HUES6 (cell line): ENCODE measurements around the gene CEBPZ.

ENCODE experiments used
- H3K27ac ChIP-seq: 2 replicates; pipeline ENCODE4 v1.7.0; 2013; ENCODE audit warnings: low read depth, mild to moderate bottlenecking, low read length, inconsistent platforms
- H3K27me3 ChIP-seq: 2 replicates; pipeline ENCODE4 v1.6.1; 2013; ENCODE audit warnings: low read length; ENCODE audit not compliant: control insufficient read depth, insufficient read depth
- H3K36me3 ChIP-seq: 2 replicates; pipeline ENCODE4 v1.6.1; 2013; ENCODE audit warnings: low read length; ENCODE audit not compliant: control insufficient read depth, insufficient read depth
- H3K4me1 ChIP-seq: 2 replicates; pipeline ENCODE4 v1.6.1; 2013; ENCODE audit warnings: low read length; ENCODE audit not compliant: control insufficient read depth, insufficient read depth
- H3K4me3 ChIP-seq: 2 replicates; pipeline ENCODE4 v1.5.1; 2013; ENCODE audit warnings: low read depth, low read length
- H3K9ac ChIP-seq: one replicate; pipeline ENCODE4 v1.6.1; 2013; ENCODE audit warnings: mild to moderate bottlenecking, low read length
- H3K9me3 ChIP-seq: 2 replicates; pipeline ENCODE4 v1.6.1; 2013; ENCODE audit warnings: low read depth, low read length; ENCODE audit not compliant: control insufficient read depth, insufficient read depth

CEBPZ gene

GRCh38 chr2:37173741-37174140, 57.7 kb downstream of the CEBPZ start:
- Histone ChIP-seq H3K36me3 (no peaks in the 10 kb centered on the region), H3K9me3 (no peaks in the 10 kb centered on the region), H3K27ac (no peak overlapping the region), H3K27me3 (no peaks in the 10 kb centered on the region), H3K4me1 (0 out of 2 replicates have a peak, but pooled peaks cover under 1% of the 10 kb centered on the region), H3K9ac (no peak overlapping the region), H3K4me3 (no peak overlapping the region)

DNA sequence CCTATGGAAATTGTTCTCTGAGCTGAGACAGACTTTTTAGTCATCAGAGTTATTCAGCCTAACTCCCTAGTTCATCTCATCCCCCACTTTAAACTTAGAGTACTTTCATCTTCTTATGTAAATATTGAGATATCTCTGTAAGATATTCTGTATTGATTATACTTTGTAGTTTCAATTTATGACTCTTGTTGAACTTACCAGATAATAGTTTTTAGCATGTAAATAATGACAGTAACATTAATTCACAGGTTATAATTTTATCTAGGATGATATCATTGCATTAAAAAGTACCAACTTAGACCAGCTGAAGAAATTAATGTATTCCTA, 59.8 kb downstream of the CEBPZ start:
- no peak overlapping the region for H3K9ac ChIP-seq
- H3K27ac ChIP-seq: no peak overlapping the region
- no peaks in the 10 kb centered on the region for H3K36me3 ChIP-seq
- H3K4me1 ChIP-seq: 0 out of 2 replicates have a peak, but pooled peaks cover 3% of the 10 kb centered on the region
- no peaks in the 10 kb centered on the region for H3K9me3 ChIP-seq
- no peaks in the 10 kb centered on the region for H3K27me3 ChIP-seq
- H3K4me3 ChIP-seq: no peak overlapping the region

- H3K4me3 ChIP-seq: no peak overlapping the region
- no peak overlapping the region for H3K9ac ChIP-seq
Observed at GRCh38 chr2:37168217-37168981, 63.0 kb downstream of the CEBPZ start.

DNA sequence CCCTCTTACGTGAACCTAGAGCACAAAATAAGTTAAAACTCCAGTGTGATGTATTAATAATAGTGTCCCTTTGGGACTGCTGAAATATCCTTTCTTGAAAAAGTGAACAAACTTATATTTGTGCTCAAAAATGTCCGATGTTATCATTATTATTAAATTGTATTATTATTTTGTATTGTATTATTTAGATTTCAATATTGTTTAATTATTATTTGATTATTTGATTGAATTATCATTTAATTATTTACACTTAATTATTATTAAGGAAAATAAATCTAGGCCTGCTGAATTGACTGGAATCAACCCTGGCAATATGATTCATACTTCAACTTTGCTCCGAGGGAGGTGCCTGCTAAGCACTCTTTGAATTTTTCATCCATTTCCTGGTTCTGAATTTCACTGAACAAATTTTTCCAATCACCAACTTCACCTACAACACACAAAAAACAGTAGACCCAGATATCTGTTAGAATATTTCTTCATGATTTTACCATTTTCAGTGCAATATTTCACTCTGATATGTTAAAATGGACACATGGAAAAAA, 63.7 kb downstream of the CEBPZ start:
- H3K4me3 ChIP-seq: no peak overlapping the region
- no peaks in the 10 kb centered on the region for H3K36me3 ChIP-seq
- peaks cover 14% of the 10 kb centered on the region for H3K9me3 ChIP-seq
- H3K9ac ChIP-seq: no peak overlapping the region
- 0 out of 2 replicates have a peak, but pooled peaks cover 3% of the 10 kb centered on the region for H3K4me1 ChIP-seq
- no peaks in the 10 kb centered on the region for H3K27me3 ChIP-seq
- no peak overlapping the region for H3K27ac ChIP-seq

More at GRCh38 chr2:37168217-37168981, 63.0 kb downstream of the CEBPZ start:
- H3K27me3 ChIP-seq: no peaks in the 10 kb centered on the region
- 0 out of 2 replicates have a peak, but pooled peaks cover 3% of the 10 kb centered on the region for H3K4me1 ChIP-seq
- no peaks in the 10 kb centered on the region for H3K36me3 ChIP-seq
- H3K9me3 ChIP-seq: peaks cover 14% of the 10 kb centered on the region
- H3K27ac ChIP-seq: peak overlapping the region; percentile 9; the same call in 1 of the 2 replicates

DNA sequence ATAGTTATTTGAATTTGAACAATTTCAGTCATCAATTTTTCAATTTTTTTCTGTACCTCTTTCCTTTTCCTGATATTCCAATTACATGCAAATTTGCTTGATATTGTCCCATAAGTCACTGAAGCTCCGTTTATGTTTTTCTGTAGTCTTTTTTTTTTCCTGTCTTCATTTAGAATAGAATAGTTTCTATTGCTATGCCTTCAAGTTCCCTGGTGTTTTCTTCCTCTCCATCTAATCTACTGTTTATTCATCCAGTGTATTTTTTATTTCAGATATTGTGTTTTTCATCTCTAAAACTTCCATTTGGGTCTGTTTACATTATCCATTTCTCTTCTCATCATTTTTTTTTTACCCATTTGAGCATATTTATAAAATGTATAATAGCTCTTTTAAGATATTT, 66.6 kb downstream of the CEBPZ start:
- H3K9ac ChIP-seq: no peak overlapping the region
- no peaks in the 10 kb centered on the region for H3K36me3 ChIP-seq
- H3K27me3 ChIP-seq: no peaks in the 10 kb centered on the region
- no peak overlapping the region for H3K27ac ChIP-seq
- H3K4me1 ChIP-seq: 0 out of 2 replicates have a peak, but pooled peaks cover 3% of the 10 kb centered on the region
- peaks cover 14% of the 10 kb centered on the region for H3K9me3 ChIP-seq
- no peak overlapping the region for H3K4me3 ChIP-seq

- Histone ChIP-seq H3K27me3 (peaks cover 5% of the 10 kb centered on the region; the same call in 1 of the 2 replicates), H3K27ac (peak within 1 kb of the TSS; percentile 56; the same call in 1 of the 2 replicates), H3K36me3 (peaks cover 10% of the 10 kb centered on the region; the same call in 1 of the 2 replicates), H3K4me3 (peak within 1 kb of the TSS; percentile 80), H3K9me3 (no peaks in the 10 kb centered on the region), H3K4me1 (peaks cover 13% of the 10 kb centered on the region), H3K9ac (peak within 1 kb of the TSS; percentile 72)
Observed at GRCh38 chr2:37156857-37157714, 74.3 kb downstream of the CEBPZ start, which contains the start of gene EIF2AK2. Gene EIF2AK2 (minus strand): TSS chr2:37156980. CDS start chr2:37147806, 9,174 bp downstream.

DNA sequence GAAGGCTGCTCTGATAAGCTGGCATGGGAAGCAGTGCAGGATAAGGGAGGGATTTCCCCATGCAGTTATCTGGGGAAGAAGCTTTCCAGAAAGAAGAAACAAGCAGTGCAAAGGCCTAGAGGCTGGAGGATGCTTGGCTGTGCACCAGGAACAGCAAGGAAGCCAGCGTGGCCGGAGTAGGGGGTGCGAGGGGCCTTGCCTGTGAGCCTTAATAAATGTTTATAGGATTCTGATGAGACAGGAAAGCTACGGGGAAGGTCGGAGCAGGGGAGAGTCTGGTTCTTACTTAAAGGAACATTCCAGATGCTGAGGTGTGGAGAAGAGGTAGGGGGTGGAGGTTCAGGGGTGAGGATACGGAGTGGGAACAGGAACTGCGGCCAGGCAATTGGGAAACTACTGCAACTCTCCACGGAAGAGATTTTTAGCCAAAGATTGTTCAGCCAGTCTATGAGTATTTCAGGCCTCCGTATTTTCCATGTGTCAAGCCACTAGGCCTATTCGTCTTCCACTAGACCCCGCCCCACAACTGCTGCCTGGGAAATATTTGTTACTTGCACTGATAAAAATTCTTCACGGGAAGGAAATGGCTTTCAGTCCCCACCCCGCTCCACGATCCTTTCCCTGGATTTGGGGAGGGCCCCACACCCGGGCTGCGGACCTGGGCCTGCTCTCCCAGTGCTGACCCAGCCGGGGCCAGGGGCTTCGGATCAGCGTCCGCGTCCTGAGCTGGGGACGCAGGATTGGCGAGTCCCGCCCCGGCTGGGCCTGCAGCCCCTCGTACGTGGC, 75.1 kb downstream of the CEBPZ start:
- peaks cover 5% of the 10 kb centered on the region; the same call in 1 of the 2 replicates for H3K27me3 ChIP-seq
- no peaks in the 10 kb centered on the region for H3K9me3 ChIP-seq
- peaks cover 13% of the 10 kb centered on the region for H3K4me1 ChIP-seq
- H3K36me3 ChIP-seq: peaks cover 10% of the 10 kb centered on the region; the same call in 1 of the 2 replicates
- peak overlapping the region; percentile 56; the same call in 1 of the 2 replicates for H3K27ac ChIP-seq
- H3K4me3 ChIP-seq: peak overlapping the region; percentile 80
- peak overlapping the region; percentile 72 for H3K9ac ChIP-seq

DNA sequence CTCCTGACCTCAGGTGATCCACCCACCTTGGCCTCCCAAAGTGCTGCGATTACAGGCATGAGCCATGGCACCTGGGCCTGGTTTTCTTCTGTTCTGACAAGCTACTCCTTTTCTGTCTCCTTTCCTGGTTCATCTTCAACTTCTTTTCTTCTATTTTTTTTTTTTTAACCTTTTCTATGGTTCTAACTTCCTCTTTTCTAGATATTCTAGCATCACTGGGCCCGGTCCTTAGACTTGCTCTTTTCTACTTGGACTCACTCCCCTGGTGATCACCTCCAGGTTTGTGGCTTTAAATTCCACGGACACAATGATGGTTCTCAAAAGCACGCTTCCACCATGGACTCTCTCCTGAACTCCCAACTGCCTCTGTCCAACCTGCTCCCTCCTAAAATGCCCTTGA, 76.6 kb downstream of the CEBPZ start:
- peaks cover 10% of the 10 kb centered on the region; the same call in 1 of the 2 replicates for H3K36me3 ChIP-seq
- H3K9ac ChIP-seq: no peak overlapping the region
- H3K27me3 ChIP-seq: peaks cover 5% of the 10 kb centered on the region; the same call in 1 of the 2 replicates
- H3K27ac ChIP-seq: no peak overlapping the region
- H3K9me3 ChIP-seq: no peaks in the 10 kb centered on the region
- H3K4me3 ChIP-seq: no peak overlapping the region
- H3K4me1 ChIP-seq: peaks cover 17% of the 10 kb centered on the region

- Histone ChIP-seq H3K36me3 (peaks cover 13% of the 10 kb centered on the region; the same call in 1 of the 2 replicates), H3K27ac (no peak overlapping the region), H3K4me1 (peaks cover 17% of the 10 kb centered on the region), H3K27me3 (peaks cover 2% of the 10 kb centered on the region; the same call in 1 of the 2 replicates), H3K9ac (no peak overlapping the region), H3K4me3 (no peak overlapping the region), H3K9me3 (no peaks in the 10 kb centered on the region)
Observed at GRCh38 chr2:37153224-37153623, 78.2 kb downstream of the CEBPZ start.
